Immature natural killer cell (primary cell): Measurements from ENCODE around the gene FTSJ1. TPM values are rescaled to one million over a fixed set of nuclear protein-coding genes. Genes with fewer than 3 reads are reported as not detected.
"Not testable (repeated sequence)": the region's sequence is repeated elsewhere in the genome, so short reads cannot be mapped to it uniquely, and the experiment has no call there.

Source experiments
- DNase-seq, 3 donors: peaks; one replicate each; pipeline ENCODE4 v3.0.0; 2022; ENCODE audit warnings: mixed read lengths in 1 of 3
- H3K27ac Mint-ChIP-seq, 6 donors: one replicate each; pipeline ENCODE4 v1.8.0; 2020; ENCODE audit warnings: mixed read lengths in 6 of 6, mild to moderate bottlenecking in 5 of 6, inconsistent platforms in 4 of 6, moderate library complexity in 3 of 6
- H3K27me3 Mint-ChIP-seq, 3 donors: one replicate each; pipeline ENCODE4 v1.8.0; 2020 to 2021; ENCODE audit warnings: low read depth in 3 of 3, mild to moderate bottlenecking in 3 of 3, mixed read lengths in 3 of 3, moderate library complexity in 3 of 3, inconsistent platforms in 1 of 3
- H3K36me3 Mint-ChIP-seq, 3 donors: one replicate each; pipeline ENCODE4 v1.8.0; 2020; ENCODE audit warnings: mixed read lengths in 3 of 3, inconsistent platforms in 2 of 3, mild to moderate bottlenecking in 2 of 3
- H3K4me1 Mint-ChIP-seq, 2 donors: one replicate each; pipeline ENCODE4 v1.8.0; 2020; ENCODE audit warnings: inconsistent platforms in 2 of 2, mild to moderate bottlenecking in 2 of 2, mixed read lengths in 2 of 2, moderate library complexity in 1 of 2
- H3K4me3 Mint-ChIP-seq, 5 donors: one replicate each; pipeline ENCODE4 v1.8.0; 2020; ENCODE audit warnings: mild to moderate bottlenecking in 5 of 5, mixed read lengths in 5 of 5, inconsistent platforms in 3 of 5, moderate library complexity in 3 of 5
- H3K9me3 Mint-ChIP-seq, 6 donors: one replicate each; pipeline ENCODE4 v1.8.0; 2020; ENCODE audit warnings: mild to moderate bottlenecking in 6 of 6, mixed read lengths in 6 of 6, inconsistent platforms in 4 of 6, moderate library complexity in 3 of 6
- polyA plus RNA-seq, 3 donors: library from polyadenylated mRNA; unstranded; fragments of 300-500 nt; fragmentation: Illumina TruSeq; gene quantifications; one replicate each; pipeline ENCODE4 v1.2.3, GENCODE V29; 2021

FTSJ1 gene, protein sequence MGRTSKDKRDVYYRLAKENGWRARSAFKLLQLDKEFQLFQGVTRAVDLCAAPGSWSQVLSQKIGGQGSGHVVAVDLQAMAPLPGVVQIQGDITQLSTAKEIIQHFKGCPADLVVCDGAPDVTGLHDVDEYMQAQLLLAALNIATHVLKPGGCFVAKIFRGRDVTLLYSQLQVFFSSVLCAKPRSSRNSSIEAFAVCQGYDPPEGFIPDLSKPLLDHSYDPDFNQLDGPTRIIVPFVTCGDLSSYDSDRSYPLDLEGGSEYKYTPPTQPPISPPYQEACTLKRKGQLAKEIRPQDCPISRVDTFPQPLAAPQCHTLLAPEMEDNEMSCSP
- 100 to 1,000 TPM in 1 of 3 donors, 10 to 100 TPM in 2; 73.5 to 115 (median 85.0) TPM for polyA plus RNA-seq

- Mint-ChIP-seq H3K36me3 (peaks cover 0 to 4% (median 0%) of the 10 kb centered on the region in 3 donors), H3K4me1 (peaks cover 26 to 28% of the 10 kb centered on the region in 2 donors), H3K27me3 (peaks cover 0 to 11% (median 1%) of the 10 kb centered on the region in 3 donors), H3K27ac (peak within 1 kb of the TSS; percentile 75 to 96 (median 92)), H3K4me3 (peak within 1 kb of the TSS; percentile 72 to 92 (median 86)), H3K9me3 (no peaks in the 10 kb centered on the region)
- DNase-seq, result peak; percentile 86 to 90 (median 87)
These were observed at the start of gene FTSJ1 for GRCh38 chrX:48475774-48476577. Gene FTSJ1, plus strand, starts transcription at chrX:48476199. Its CDS starts 1,849 bp downstream, at chrX:48478048.

- H3K27ac Mint-ChIP-seq, H3K9me3 Mint-ChIP-seq, H3K36me3 Mint-ChIP-seq, H3K4me1 Mint-ChIP-seq, H3K4me3 Mint-ChIP-seq, DNase-seq, H3K27me3 Mint-ChIP-seq: not testable (repeated sequence)
These were observed 48.8 kb upstream of the FTSJ1 start for GRCh38 chrX:48427027-48427716.

DNA sequence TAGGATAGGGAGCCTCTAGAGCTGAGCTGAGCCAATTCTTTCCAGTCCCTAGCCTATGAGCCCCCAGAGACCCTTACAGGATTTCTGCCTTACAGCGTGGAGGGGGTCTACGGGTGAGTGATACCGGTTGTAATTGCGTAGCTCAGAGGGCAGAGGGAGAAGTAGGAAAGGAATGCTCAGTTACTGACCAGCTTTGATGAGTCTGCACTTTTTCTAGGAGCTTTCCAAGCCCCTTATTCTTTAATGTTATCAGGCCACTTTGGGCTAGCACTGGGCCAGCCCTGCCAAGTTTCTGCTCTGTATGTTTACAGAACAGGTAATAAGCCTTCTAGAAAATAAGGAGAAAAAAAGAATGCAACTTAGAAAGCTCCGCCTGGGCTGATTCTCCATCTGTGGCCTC, 46.4 kb upstream of the FTSJ1 start:
- H3K4me1 Mint-ChIP-seq, H3K36me3 Mint-ChIP-seq, H3K27me3 Mint-ChIP-seq, H3K9me3 Mint-ChIP-seq, H3K27ac Mint-ChIP-seq, DNase-seq, H3K4me3 Mint-ChIP-seq: not testable (repeated sequence)

DNA sequence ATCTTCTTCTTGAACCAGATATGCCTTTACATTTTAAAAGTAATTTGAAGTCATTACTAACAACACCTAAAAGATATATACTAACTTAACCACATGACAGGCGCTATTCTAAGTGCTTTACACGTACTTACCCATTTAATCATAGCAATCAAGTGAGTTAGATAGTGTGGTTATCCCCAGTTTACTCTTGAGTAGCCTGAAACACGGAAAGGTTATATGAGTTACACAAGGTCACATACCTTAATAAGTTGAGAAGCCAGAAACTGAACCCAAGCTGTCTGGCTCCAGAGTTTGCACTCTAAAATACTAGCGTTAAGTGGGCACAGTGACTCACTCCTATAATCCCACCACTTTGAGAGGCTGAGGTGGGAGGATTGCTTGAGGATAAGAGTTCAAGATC, 45.8 kb upstream of the FTSJ1 start:
- not testable (repeated sequence) for H3K27me3 Mint-ChIP-seq, H3K27ac Mint-ChIP-seq, H3K36me3 Mint-ChIP-seq, H3K4me3 Mint-ChIP-seq, H3K9me3 Mint-ChIP-seq, DNase-seq, H3K4me1 Mint-ChIP-seq

GRCh38 chrX:48433713-48434112, 42.3 kb upstream of the FTSJ1 start:
- H3K27ac Mint-ChIP-seq, H3K4me1 Mint-ChIP-seq: not testable (repeated sequence)
- peak overlapping the region in 1 of 5 donors; percentile 32 for H3K4me3 Mint-ChIP-seq

GRCh38 chrX:48447201-48447600, 28.8 kb upstream of the FTSJ1 start:
- not testable (repeated sequence) for H3K4me1 Mint-ChIP-seq, DNase-seq, H3K27ac Mint-ChIP-seq, H3K36me3 Mint-ChIP-seq, H3K4me3 Mint-ChIP-seq, H3K27me3 Mint-ChIP-seq, H3K9me3 Mint-ChIP-seq

More at GRCh38 chrX:48433713-48434112, 42.3 kb upstream of the FTSJ1 start:
- H3K9me3 Mint-ChIP-seq, H3K27me3 Mint-ChIP-seq, H3K36me3 Mint-ChIP-seq, DNase-seq: not testable (repeated sequence)

DNA sequence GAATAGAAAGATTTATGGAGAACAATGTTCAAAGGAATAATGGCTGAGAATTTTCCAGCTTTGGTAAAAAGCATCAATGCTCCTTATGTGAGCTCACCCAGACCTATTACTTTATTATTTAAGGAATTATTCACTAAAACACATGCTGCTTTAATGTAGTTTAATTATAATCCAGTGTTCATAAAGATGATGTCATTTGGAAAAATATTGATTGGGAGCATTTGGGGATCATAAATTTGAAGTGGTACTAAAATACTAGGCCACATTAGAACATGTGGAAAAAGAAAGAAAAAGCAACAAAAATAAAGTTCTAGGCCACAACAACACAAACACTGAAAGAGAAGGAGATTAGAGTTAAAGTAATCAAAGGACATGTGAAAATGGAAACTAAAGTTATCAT, 25.9 kb upstream of the FTSJ1 start:
- Mint-ChIP-seq H3K4me3 (no peak overlapping the region), H3K27ac (no peak overlapping the region), H3K36me3 (no peaks in the 10 kb centered on the region), H3K9me3 (no peaks in the 10 kb centered on the region), H3K27me3 (peaks cover 1 to 5% (median 2%) of the 10 kb centered on the region in 3 donors), H3K4me1 (no peaks in the 10 kb centered on the region)
- DNase-seq, result no peak

DNA sequence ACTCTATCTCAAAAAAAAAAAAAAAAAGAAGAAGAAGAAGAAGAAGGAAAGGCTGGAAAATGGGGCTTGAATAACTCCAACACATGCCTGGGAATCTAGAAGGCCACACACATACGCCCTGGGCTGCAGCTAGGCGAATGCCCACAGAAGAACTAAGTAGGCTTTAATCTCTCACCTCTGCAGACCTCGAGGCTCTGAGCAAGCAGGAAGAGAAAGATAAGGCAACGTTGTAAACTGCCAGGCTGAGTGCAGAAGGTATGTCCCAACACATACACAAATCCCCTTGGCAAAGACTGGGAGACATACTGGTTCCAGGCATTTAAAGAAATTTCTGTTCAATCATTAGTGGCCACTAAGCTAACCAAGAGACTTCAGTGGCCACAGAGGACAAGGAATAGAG, 24.3 kb upstream of the FTSJ1 start:
- H3K27me3 Mint-ChIP-seq, result peaks cover 0 to 5% (median 1%) of the 10 kb centered on the region in 3 donors
- H3K27ac Mint-ChIP-seq, result no peak overlapping the region
- no peak overlapping the region for H3K4me3 Mint-ChIP-seq
- H3K9me3 Mint-ChIP-seq, result no peaks in the 10 kb centered on the region
- H3K36me3 Mint-ChIP-seq, result no peaks in the 10 kb centered on the region
- H3K4me1 Mint-ChIP-seq, result no peaks in the 10 kb centered on the region
- no peak for DNase-seq

- peaks cover 0 to 9% (median 6%) of the 10 kb centered on the region in 3 donors for H3K36me3 Mint-ChIP-seq
- H3K4me1 Mint-ChIP-seq, result no peaks in the 10 kb centered on the region
- DNase-seq, result no peak
- no peak overlapping the region for H3K4me3 Mint-ChIP-seq
- peaks cover 1 to 3% (median 3%) of the 10 kb centered on the region in 3 donors for H3K27me3 Mint-ChIP-seq
- H3K9me3 Mint-ChIP-seq, result no peaks in the 10 kb centered on the region
- no peak overlapping the region for H3K27ac Mint-ChIP-seq
These were observed 19.2 kb upstream of the FTSJ1 start for GRCh38 chrX:48456628-48457331.

- Mint-ChIP-seq H3K4me3 (no peak overlapping the region), H3K9me3 (no peaks in the 10 kb centered on the region), H3K36me3 (peaks cover 0 to 9% (median 6%) of the 10 kb centered on the region in 3 donors), H3K4me1 (no peaks in the 10 kb centered on the region), H3K27me3 (peaks cover 1 to 3% (median 2%) of the 10 kb centered on the region in 3 donors), H3K27ac (no peak overlapping the region)
- DNase-seq, result no peak
These were observed 17.3 kb upstream of the FTSJ1 start for GRCh38 chrX:48458711-48459110.

GRCh38 chrX:48459483-48459882, 16.5 kb upstream of the FTSJ1 start:
- H3K27ac Mint-ChIP-seq, result no peak overlapping the region
- no peaks in the 10 kb centered on the region for H3K9me3 Mint-ChIP-seq
- no peak overlapping the region for H3K4me3 Mint-ChIP-seq
- H3K36me3 Mint-ChIP-seq, result peaks cover 0 to 13% (median 11%) of the 10 kb centered on the region in 3 donors
- no peak for DNase-seq
- peaks cover 1 to 3% (median 3%) of the 10 kb centered on the region in 3 donors for H3K27me3 Mint-ChIP-seq
- H3K4me1 Mint-ChIP-seq, result peaks cover 0 to 2% of the 10 kb centered on the region in 2 donors

- no peak overlapping the region for H3K4me3 Mint-ChIP-seq
- peaks cover 0 to 3% (median 1%) of the 10 kb centered on the region in 3 donors for H3K27me3 Mint-ChIP-seq
- peaks cover 0 to 2% of the 10 kb centered on the region in 2 donors for H3K4me1 Mint-ChIP-seq
- H3K36me3 Mint-ChIP-seq, result peaks cover 0 to 13% (median 12%) of the 10 kb centered on the region in 3 donors
- no peak overlapping the region for H3K27ac Mint-ChIP-seq
- H3K9me3 Mint-ChIP-seq, result no peaks in the 10 kb centered on the region
- DNase-seq, result no peak
These were observed 16.0 kb upstream of the FTSJ1 start for GRCh38 chrX:48460031-48460430.

DNA sequence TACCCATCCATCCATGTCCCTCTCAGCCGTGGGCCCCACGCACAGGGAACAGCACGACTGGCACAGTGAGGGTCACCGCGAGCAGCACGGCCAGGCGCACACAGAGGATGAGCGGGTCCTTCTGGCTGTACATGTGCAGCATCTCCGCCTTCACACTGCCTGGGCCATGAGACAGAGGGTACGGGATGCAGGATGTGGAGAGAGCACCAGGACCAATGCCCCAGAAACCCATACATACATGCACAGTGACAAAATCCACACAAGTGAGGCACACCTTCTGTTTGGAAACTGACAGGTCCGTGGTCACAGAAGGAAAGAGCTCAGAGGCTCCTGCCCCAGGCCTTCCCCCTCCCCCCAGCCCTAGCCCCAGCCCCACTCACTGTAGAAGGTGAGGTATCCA, 15.4 kb upstream of the FTSJ1 start:
- no peaks in the 10 kb centered on the region for H3K9me3 Mint-ChIP-seq
- DNase-seq, result no peak
- H3K36me3 Mint-ChIP-seq, result peaks cover 5 to 18% (median 13%) of the 10 kb centered on the region in 3 donors
- peaks cover 1 to 3% (median 2%) of the 10 kb centered on the region in 3 donors for H3K27me3 Mint-ChIP-seq
- no peak overlapping the region for H3K27ac Mint-ChIP-seq
- peaks cover 0 to 5% of the 10 kb centered on the region in 2 donors for H3K4me1 Mint-ChIP-seq
- no peak overlapping the region for H3K4me3 Mint-ChIP-seq
